IMR-90 (cell line): ENCODE results near the gene METTL18. TPM values are rescaled to one million over a fixed set of nuclear protein-coding genes. Genes with fewer than 3 reads are reported as not detected.

ENCODE experiments used
- ATAC-seq: fragments of 200-7000 bp; cut with Tn5 transposase; 2 replicates; pipeline ENCODE4 v1.9.1; 2020; ENCODE audit warnings: low read depth, mild to moderate bottlenecking, moderate library complexity
- Bru-seq: library from RNA; stranded (reverse); fragments of 400-500 nt; gene quantifications from one replicate; lab custom pipeline; 2021; lab: Mats Ljungman, UMichigan
- BruChase-seq, 2 experiments: library from RNA; stranded (reverse); fragments of 400-500 nt; gene quantifications; one replicate each; lab custom pipeline; 2021; lab: Mats Ljungman, UMichigan
- BruUV-seq: library from RNA; stranded (reverse); fragments of 400-500 nt; replicated peaks from 2 replicates; lab custom pipeline; 2021; lab: Mats Ljungman, UMichigan
- CTCF ChIA-PET: fragments of 300-600 bp; formaldehyde crosslinking; extraction: SDS; loops from one replicate; lab custom pipeline; 2021; ENCODE audit warnings: antibody characterized with exemption; lab: Yijun Ruan, JAX
- POLR2A ChIA-PET: fragments of 300-600 bp; sonication (Branson Sonifier 250); formaldehyde crosslinking; loops from one replicate; lab custom pipeline; 2022; ENCODE audit warnings: antibody characterized with exemption; ENCODE audit not compliant: unreplicated experiment; lab: Charles Lee
- DNase-seq: peaks from one replicate; pipeline ENCODE4 v3.0.0; 2013
- H2AFZ ChIP-seq: replicated peaks from 2 replicates; pipeline ENCODE3; 2013; ENCODE audit warnings: low read length, mild to moderate bottlenecking; ENCODE audit not compliant: poor library complexity
- H2AK5ac ChIP-seq: 2 replicates; pipeline ENCODE4 v1.6.1; 2013; ENCODE audit warnings: low read depth, low read length, inconsistent platforms
- H2AK9ac ChIP-seq: replicated peaks from 2 replicates; pipeline ENCODE3; 2013; ENCODE audit warnings: mild to moderate bottlenecking, low read depth, low read length, moderate library complexity; ENCODE audit not compliant: poor library complexity
- H2BK120ac ChIP-seq: 2 replicates; pipeline ENCODE4 v1.6.1; 2013; ENCODE audit warnings: low read depth, low read length, inconsistent platforms
- H2BK15ac ChIP-seq: 3 replicates; pipeline ENCODE4 v1.6.1; 2013; ENCODE audit warnings: low read depth, low read length, inconsistent platforms
- H2BK20ac ChIP-seq: 2 replicates; pipeline ENCODE4 v1.6.1; 2013; ENCODE audit warnings: low read depth, mild to moderate bottlenecking, inconsistent platforms, low read length, moderate library complexity
- H2BK5ac ChIP-seq: 2 replicates; pipeline ENCODE4 v1.6.1; 2013; ENCODE audit warnings: mild to moderate bottlenecking, low read depth, low read length, inconsistent platforms; ENCODE audit not compliant: poor library complexity, severe bottlenecking
- H3K14ac ChIP-seq: replicated peaks from 2 replicates; pipeline ENCODE4 v1.6.1; 2013; ENCODE audit warnings: low read depth, low read length, inconsistent platforms
- H3K18ac ChIP-seq: 2 replicates; pipeline ENCODE4 v1.6.1; 2013; ENCODE audit warnings: low read depth, low read length, control low read depth
- H3K23ac ChIP-seq: 2 replicates; pipeline ENCODE4 v1.6.1; 2013; ENCODE audit warnings: low read depth, low read length, inconsistent platforms
- H3K27ac ChIP-seq: 2 replicates; pipeline ENCODE4 v1.5.1; 2013; ENCODE audit warnings: mild to moderate bottlenecking, control low read depth, low read length; ENCODE audit not compliant: insufficient read depth
- H3K27me3 ChIP-seq: 2 replicates; pipeline ENCODE4 v1.6.1; 2013; ENCODE audit warnings: low read length; ENCODE audit not compliant: control insufficient read depth, insufficient read depth
- H3K36me3 ChIP-seq: 2 replicates; pipeline ENCODE4 v1.6.1; 2013; ENCODE audit warnings: low read length, mixed read lengths; ENCODE audit not compliant: control insufficient read depth, insufficient read depth
- H3K4ac ChIP-seq: 2 replicates; pipeline ENCODE4 v1.6.1; 2013; ENCODE audit warnings: low read depth, low read length, inconsistent platforms
- H3K4me1 ChIP-seq: 2 replicates; pipeline ENCODE4 v1.6.1; 2013; ENCODE audit warnings: low read length, mixed read lengths; ENCODE audit not compliant: control insufficient read depth, insufficient read depth
- H3K4me2 ChIP-seq: 2 replicates; pipeline ENCODE4 v1.6.1; 2013; ENCODE audit warnings: low read depth, mild to moderate bottlenecking, control low read depth, low read length, moderate library complexity
- H3K4me3 ChIP-seq: 2 replicates; pipeline ENCODE4 v1.5.1; 2013; ENCODE audit warnings: low read depth, mild to moderate bottlenecking, control low read depth, low read length, moderate library complexity; ENCODE audit not compliant: insufficient read depth
- H3K56ac ChIP-seq: 2 replicates; pipeline ENCODE4 v1.6.1; 2013; ENCODE audit warnings: low read length, inconsistent platforms; ENCODE audit not compliant: insufficient read depth; ENCODE audit errors: extremely low read depth
- H3K79me1 ChIP-seq, 2 experiments: 2 replicates each; pipeline ENCODE4 v1.6.1; 2013; ENCODE audit warnings: low read length in 2 of 2, inconsistent platforms in 1 of 2, low read depth in 1 of 2
- H3K9ac ChIP-seq: 2 replicates; pipeline ENCODE4 v1.6.1; 2013; ENCODE audit warnings: low read depth, low read length, control low read depth
- H3K9me1 ChIP-seq: 2 replicates; pipeline ENCODE4 v1.6.1; 2013; ENCODE audit warnings: low read length, inconsistent platforms; ENCODE audit not compliant: insufficient read depth
- H3K9me3 ChIP-seq: 2 replicates; pipeline ENCODE4 v1.6.1; 2013; ENCODE audit warnings: low read length; ENCODE audit not compliant: control insufficient read depth, insufficient read depth
- H4K20me1 ChIP-seq: 2 replicates; pipeline ENCODE4 v1.6.1; 2013; ENCODE audit warnings: low read length, inconsistent platforms; ENCODE audit not compliant: insufficient read depth
- H4K5ac ChIP-seq: 2 replicates; pipeline ENCODE4 v1.6.1; 2013; ENCODE audit warnings: mild to moderate bottlenecking, low read depth, low read length, control low read depth
- H4K8ac ChIP-seq, 2 experiments: 2 replicates each; pipeline ENCODE4 v1.6.1; 2013; ENCODE audit warnings: low read depth in 2 of 2, low read length in 2 of 2, control low read depth in 1 of 2, inconsistent platforms in 1 of 2
- H4K91ac ChIP-seq: 2 replicates; pipeline ENCODE4 v1.6.1; 2013; ENCODE audit warnings: low read depth, low read length, inconsistent platforms; ENCODE audit not compliant: insufficient read depth
- CHD1 ChIP-seq: IDR thresholded peaks from 2 replicates; pipeline ENCODE4 v1.6.1; 2012; ENCODE audit warnings: low read depth, low read length, improper control_type of control experiment
- FOS ChIP-seq: fragments of 150-350 bp; IDR thresholded peaks from 2 replicates; pipeline ENCODE4 v1.6.1; 2016; ENCODE audit warnings: low read depth, low read length
- MAFK ChIP-seq: IDR thresholded peaks from 2 replicates; pipeline ENCODE4 v1.6.1; 2012; ENCODE audit warnings: low read depth, low read length, improper control_type of control experiment
- MAZ ChIP-seq: IDR thresholded peaks from 2 replicates; pipeline ENCODE4 v1.6.1; 2012; ENCODE audit warnings: low read depth, mild to moderate bottlenecking, low read length, improper control_type of control experiment, moderate library complexity, borderline replicate concordance
- MXI1 ChIP-seq: IDR thresholded peaks from 2 replicates; pipeline ENCODE4 v1.6.1; 2012; ENCODE audit warnings: low read depth, mild to moderate bottlenecking, low read length, moderate library complexity, borderline replicate concordance
- POLR2A ChIP-seq: IDR thresholded peaks from 2 replicates; pipeline ENCODE4 v1.6.1; 2012; ENCODE audit warnings: mild to moderate bottlenecking, low read depth, low read length
- RAD21 ChIP-seq: IDR thresholded peaks from 2 replicates; pipeline ENCODE4 v1.6.1; 2012; ENCODE audit warnings: low read length, improper control_type of control experiment
- SMC3 ChIP-seq: fragments of 150-350 bp; IDR thresholded peaks from 2 replicates; pipeline ENCODE4 v1.6.1; 2016; ENCODE audit warnings: low read depth, mild to moderate bottlenecking, antibody characterized with exemption, low read length, moderate library complexity
- WGBS, 2 experiments: methylation state at CpG; one replicate each; pipeline versions ENCODE4 v1.1.5 to v1.1.7; 2013; ENCODE audit warnings: missing lambda C conversion rate in 2 of 2; ENCODE audit not compliant: insufficient read length in 1 of 2; ENCODE audit errors: extremely low coverage in 2 of 2; 5-methylcytosine and 5-hydroxymethylcytosine counted together
- dilution Hi-C: fragments of 300-500 bp; cut with HindIII; formaldehyde crosslinking; loops from one replicate; pipeline ENCODE4 v1.14.3; 2018; ENCODE audit warnings: low sequenced_read_pairs; ENCODE audit not compliant: unreplicated experiment
- in situ Hi-C: fragments of 300-500 bp; cut with MboI; formaldehyde crosslinking; loops from 3 replicates; pipeline ENCODE4 v1.14.3; 2019; ENCODE audit warnings: low sequenced_read_pairs, inconsistent platforms, mixed read lengths
- intact Hi-C: fragments of 100-400 bp; cut with micrococcal nuclease; formaldehyde crosslinking; loops from 2 replicates; pipeline ENCODE4 v1.10.0; 2022
- long read RNA-seq: library from polyadenylated mRNA; unstranded; transcript quantifications from one replicate; pipeline ENCODE4 v2.0.0, GENCODE V29; 2021; ENCODE audit not compliant: unreplicated experiment
- polyA plus RNA-seq, 3 experiments: library from polyadenylated mRNA; depleted of rRNA; stranded (reverse); fragments of >200 nt; gene quantifications; 2 replicates each; pipeline ENCODE4 v1.2.3, GENCODE V29; 2012; ENCODE audit warnings: low replicate concordance in 1 of 3
- total RNA-seq: library from RNA; depleted of rRNA; stranded (reverse); fragments of >200 nt; gene quantifications from 2 replicates; pipeline ENCODE4 v1.2.3, GENCODE V29; 2012; rRNA removed

The METTL18 gene
- 3.4 and 7.2 TPM in 2 replicates for total RNA-seq
- polyA plus RNA-seq (2012; rRNA removed): 1.8 and 2.9 TPM in 2 replicates
- polyA plus RNA-seq (2012; cell fraction: cytosol; rRNA removed): 0.25 and 0.33 TPM in 2 replicates
- polyA plus RNA-seq (2012; cell fraction: nucleus; rRNA removed; ENCODE audit: low replicate concordance): 0.09 and 0.52 TPM in 2 replicates
- Bru-seq, nascent RNA: percentile 56 among the genes with signal in this experiment
- BruChase-seq, experiment 1, labeled RNA remaining after a 6-hour chase: percentile 37 among the genes with signal in this experiment
- percentile 53 among the genes with signal in this experiment for BruChase-seq, experiment 2, labeled RNA remaining after a 2-hour chase
- long read RNA-seq, transcript METTL18-202 (2 exons, 1,521 nt): major isoform, 5 of 7 reads
- long read RNA-seq, partial matches to known transcripts: 1 of 7 reads
- long read RNA-seq, other reads (novel, unspliced or antisense): 0 of 7 reads

- H2AFZ ChIP-seq: peak within 1 kb of the TSS; percentile 96
- H2BK5ac ChIP-seq: peak within 1 kb of the TSS; percentile 89
- no peaks in the 10 kb centered on the region for H3K9me3 ChIP-seq
- TF ChIP-seq MAFK (no peak), MAZ (no peak; the same call in 1 of the 2 replicates), FOS (no peak), POLR2A (peak; percentile 46; the same call in 1 of the 2 replicates), CHD1 (no peak), MXI1 (peak; percentile 70), RAD21 (no peak), SMC3 (no peak)
- in situ Hi-C loops: no loop called here
- peak within 1 kb of the TSS; percentile 97 for H4K91ac ChIP-seq
- H3K4ac ChIP-seq: peak within 1 kb of the TSS; percentile 100
- no peaks in the 10 kb centered on the region for H3K9me1 ChIP-seq
- ChIA-PET CTCF (interaction anchor here (1.0 kb wide), 1 partner anchor 11 kb away, joined by 3 read pairs; no protein-coding TSS in a partner anchor), POLR2A (no interaction called here)
- H3K4me2 ChIP-seq: peak within 1 kb of the TSS; percentile 94
- H2BK120ac ChIP-seq: peak within 1 kb of the TSS; percentile 93
- H4K8ac ChIP-seq: peak within 1 kb of the TSS; percentile 97 to 100
- ATAC-seq (peak; percentile 99), DNase-seq (peak; percentile 96)
- no TSS peak for BruUV-seq
- H2BK20ac ChIP-seq: peak within 1 kb of the TSS; percentile 87
- peaks cover 11 to 16% of the 10 kb centered on the region in 2 experiments for H3K79me1 ChIP-seq
- H4K5ac ChIP-seq: peak within 1 kb of the TSS; percentile 100
- intact Hi-C loops: no loop called here
- dilution Hi-C loops: no loop called here
- H4K20me1 ChIP-seq: no peaks in the 10 kb centered on the region
- H3K36me3 ChIP-seq: no peaks in the 10 kb centered on the region
- H3K9ac ChIP-seq: peak within 1 kb of the TSS; percentile 100
- H3K18ac ChIP-seq: peak within 1 kb of the TSS; percentile 100
- peak within 1 kb of the TSS; percentile 94 for H3K56ac ChIP-seq
- peak within 1 kb of the TSS; percentile 89 for H2AK5ac ChIP-seq
- peak within 1 kb of the TSS; percentile 6 for H2AK9ac ChIP-seq
- H3K23ac ChIP-seq: peak within 1 kb of the TSS; percentile 96
- H2BK15ac ChIP-seq: peak within 1 kb of the TSS; percentile 94; the same call in 2 of the 3 replicates
- peak within 1 kb of the TSS; percentile 100 for H3K27ac ChIP-seq
- peak within 1 kb of the TSS; percentile 98 for H3K4me3 ChIP-seq
- H3K27me3 ChIP-seq: no peaks in the 10 kb centered on the region
- no CpG with 5 or more reads among the region's 48 CpGs for WGBS, 2 experiments
- peak within 1 kb of the TSS; percentile 99 for H3K14ac ChIP-seq
- no peaks in the 10 kb centered on the region; the same call in 1 of the 2 replicates for H3K4me1 ChIP-seq
These were observed at the start of gene METTL18 for GRCh38 chr1:169794530-169795416. TSS of gene METTL18 (minus strand) at chr1:169794907. CDS start at chr1:169793695, 1,212 bp downstream.
